GM12878 (cell line): ENCODE measurements around the gene HOXD3. TPM values are rescaled to one million over a fixed set of nuclear protein-coding genes. Genes with fewer than 3 reads are reported as not detected.

Source experiments
- BCL11A ChIP-seq: IDR thresholded peaks from 2 replicates; pipeline ENCODE4 v1.6.1; 2011; ENCODE audit warnings: low read depth, low read length
- BHLHE40 ChIP-seq, 2 experiments: fragments of 450-650 bp in 1 of 2; IDR thresholded peaks; 2 replicates each; pipeline ENCODE4 v1.6.1; 2011 to 2017; ENCODE audit warnings: low read depth in 2 of 2, borderline replicate concordance in 1 of 2, improper control_type of control experiment in 1 of 2, low read length in 1 of 2, mild to moderate bottlenecking in 1 of 2
- GATAD2B ChIP-seq: fragments of 450-650 bp; conservative IDR thresholded peaks from 2 replicates; pipeline ENCODE4 v1.6.1; 2017; ENCODE audit warnings: low read depth, mild to moderate bottlenecking, moderate library complexity
- MEF2B ChIP-seq: fragments of 450-650 bp; IDR thresholded peaks from 2 replicates; pipeline ENCODE4 v1.6.1; 2018; ENCODE audit warnings: mild to moderate bottlenecking, moderate library complexity; ENCODE audit not compliant: partially characterized antibody, poor library complexity, severe bottlenecking
- MXI1 ChIP-seq: fragments of 150-350 bp; IDR thresholded peaks from 2 replicates; pipeline ENCODE4 v1.6.1; 2011; ENCODE audit warnings: low read depth, mild to moderate bottlenecking, inconsistent platforms, low read length, improper control_type of control experiment
- NFYA ChIP-seq: IDR thresholded peaks from 2 replicates; pipeline ENCODE4 v1.6.1; 2011; ENCODE audit warnings: low read depth, mild to moderate bottlenecking, low read length, improper control_type of control experiment, borderline replicate concordance
- NR2F1 ChIP-seq: fragments of 450-650 bp; conservative IDR thresholded peaks from 2 replicates; pipeline ENCODE4 v1.6.1; 2017; ENCODE audit warnings: mild to moderate bottlenecking
- NRF1 ChIP-seq: conservative IDR thresholded peaks from 2 replicates; pipeline ENCODE4 v1.6.1; 2011; ENCODE audit warnings: mild to moderate bottlenecking, low read depth, low read length, improper control_type of control experiment
- PAX5 ChIP-seq: IDR thresholded peaks from 2 replicates; pipeline ENCODE4 v1.6.1; 2011; ENCODE audit warnings: low read depth, low read length, borderline replicate concordance
- PML ChIP-seq: IDR thresholded peaks from 2 replicates; pipeline ENCODE4 v1.6.1; 2012; ENCODE audit warnings: low read length, inconsistent platforms
- RBBP5 ChIP-seq: fragments of 200-600 bp; sonication (generic); conservative IDR thresholded peaks from 2 replicates; pipeline ENCODE4 v1.6.1; 2016
- SIX5 ChIP-seq: IDR thresholded peaks from 2 replicates; pipeline ENCODE4 v1.6.1; 2011; ENCODE audit warnings: mild to moderate bottlenecking, low read depth, low read length, moderate library complexity; ENCODE audit not compliant: severe bottlenecking
- SMC3 ChIP-seq: IDR thresholded peaks from 2 replicates; pipeline ENCODE4 v1.6.1; 2011; ENCODE audit warnings: low read length, improper control_type of control experiment, borderline replicate concordance
- TAF1 ChIP-seq: IDR thresholded peaks from 2 replicates; pipeline ENCODE4 v1.6.1; 2011; ENCODE audit warnings: mild to moderate bottlenecking, low read depth, low read length, borderline replicate concordance
- TBL1XR1 ChIP-seq: IDR thresholded peaks from 2 replicates; pipeline ENCODE4 v1.6.1; 2012; ENCODE audit warnings: low read depth, low read length, improper control_type of control experiment
- ZZZ3 ChIP-seq: IDR thresholded peaks from 2 replicates; pipeline ENCODE4 v1.6.1; 2011; ENCODE audit warnings: low read depth; ENCODE audit not compliant: control insufficient read depth, insufficient read length
- polyA plus RNA-seq, 11 experiments: library from polyadenylated mRNA; depleted of rRNA in 4 of 11; unstranded in 6 of 11; stranded (reverse) in 5 of 11; fragments of >200 nt; fragmentation: Nextera tagmentation in 4 of 11; fragmentation: Illumina TruSeq in 1 of 11; extraction: Ambion mirVana in 4 of 11; extraction: Trizol in 1 of 11; gene quantifications; 1 replicate in 1 of 11; 2 replicates in 10 of 11; pipeline versions ENCODE4 v1.2.1 to v1.2.3, GENCODE V29; 2011 to 2016; ENCODE audit warnings: inconsistent platforms in 2 of 11, missing spikeins in 2 of 11, low read depth in 1 of 11
- total RNA-seq, 4 experiments: library from RNA; depleted of rRNA in 3 of 4; stranded (reverse); fragments of >200 nt in 3 of 4; fragmentation: Illumina TruSeq in 1 of 4; extraction: Trizol in 1 of 4; gene quantifications; 2 replicates each; pipeline versions ENCODE4 v1.2.1 to v1.2.3, GENCODE V29; 2013 to 2021
- TF ChIP-seq, protein P1 (sequence below): IDR thresholded peaks from 2 replicates; pipeline ENCODE4 v1.6.1; 2011; ENCODE audit warnings: borderline replicate concordance, low read depth, mild to moderate bottlenecking, moderate library complexity, low read length; ENCODE audit not compliant: insufficient read depth, poor library complexity, severe bottlenecking
- TF ChIP-seq, protein P2 (sequence below): IDR thresholded peaks from 2 replicates; pipeline ENCODE4 v1.6.1; 2011; ENCODE audit warnings: low read depth, mild to moderate bottlenecking, low read length, moderate library complexity, borderline replicate concordance; ENCODE audit errors: extremely low read depth
- TF ChIP-seq, protein P3 (sequence below): fragments of 450-650 bp; IDR thresholded peaks from 2 replicates; pipeline ENCODE4 v1.6.1; 2016; ENCODE audit warnings: mild to moderate bottlenecking
- TF ChIP-seq, protein P4 (sequence below): fragments of 450-650 bp; IDR thresholded peaks from 2 replicates; pipeline ENCODE4 v1.6.1; 2017; ENCODE audit warnings: mild to moderate bottlenecking
- TF ChIP-seq, protein P5 (sequence below): IDR thresholded peaks from 2 replicates; pipeline ENCODE4 v1.6.1; 2012; ENCODE audit warnings: low read depth, low read length, improper control_type of control experiment

Gene HOXD3
- total and polyA plus RNA-seq, 10 of the 15 experiments (the other 5 are each of a cell fraction or from before 2014, with no cell fraction given): not detected

DNA sequence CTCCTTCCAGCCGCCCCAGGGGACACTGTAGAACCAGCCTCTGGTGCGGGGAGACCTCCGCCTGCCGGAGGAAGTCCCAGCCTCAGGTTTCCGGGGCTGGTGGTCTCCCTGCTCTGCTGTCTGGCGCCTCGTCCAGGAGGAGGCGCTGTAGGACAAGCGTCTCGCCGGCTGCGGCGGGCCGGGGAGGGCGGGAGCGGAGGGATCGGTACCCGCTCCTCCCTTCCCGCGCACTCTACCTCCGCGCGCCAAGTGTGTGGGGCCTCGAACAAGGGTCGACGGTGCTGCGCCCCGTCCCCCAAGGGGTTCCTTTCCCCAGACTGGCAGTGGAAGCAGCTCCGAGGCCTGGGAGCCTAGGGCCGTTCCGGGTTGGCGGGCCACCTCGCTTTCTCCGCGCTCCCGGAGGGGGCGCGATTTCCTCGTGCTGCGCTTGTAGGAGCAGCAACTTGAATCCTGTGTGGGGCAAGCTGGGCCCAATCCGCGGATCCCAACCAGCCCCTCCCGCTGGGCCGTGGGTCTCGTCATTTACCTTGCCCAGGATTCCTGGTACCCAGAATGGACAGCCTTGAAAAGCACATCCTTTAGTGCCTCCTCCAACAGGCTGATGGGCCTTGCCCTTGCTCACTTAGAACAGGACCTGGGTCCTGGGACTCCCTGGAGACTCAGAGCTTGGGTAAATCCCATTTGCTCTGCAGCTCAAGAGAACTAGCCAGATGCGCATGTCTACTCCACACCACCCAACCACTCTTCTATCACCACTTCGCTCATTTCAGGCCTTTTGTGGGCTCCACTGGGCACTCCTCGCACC lies 16.4 kb upstream of the HOXD3 start (continued):
- TF ChIP-seq PML: no peak
- peak; percentile 47; the same call in 1 of the 2 replicates for TF ChIP-seq NR2F1
- TF ChIP-seq PAX5: no peak
- TF ChIP-seq, protein P1, sequence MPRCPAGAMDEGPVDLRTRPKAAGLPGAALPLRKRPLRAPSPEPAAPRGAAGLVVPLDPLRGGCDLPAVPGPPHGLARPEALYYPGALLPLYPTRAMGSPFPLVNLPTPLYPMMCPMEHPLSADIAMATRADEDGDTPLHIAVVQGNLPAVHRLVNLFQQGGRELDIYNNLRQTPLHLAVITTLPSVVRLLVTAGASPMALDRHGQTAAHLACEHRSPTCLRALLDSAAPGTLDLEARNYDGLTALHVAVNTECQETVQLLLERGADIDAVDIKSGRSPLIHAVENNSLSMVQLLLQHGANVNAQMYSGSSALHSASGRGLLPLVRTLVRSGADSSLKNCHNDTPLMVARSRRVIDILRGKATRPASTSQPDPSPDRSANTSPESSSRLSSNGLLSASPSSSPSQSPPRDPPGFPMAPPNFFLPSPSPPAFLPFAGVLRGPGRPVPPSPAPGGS: no peak
- peak in 1 of 2 experiments; percentile 28; a peak in 1 of 4 replicates for TF ChIP-seq BHLHE40 (IDR thresholded peaks at IDR 0.05; ENCODE audit: borderline replicate concordance in 1 of 2, low read depth in 2 of 2, low read length in 1 of 2)
- no peak for TF ChIP-seq TAF1
- TF ChIP-seq, protein P2, sequence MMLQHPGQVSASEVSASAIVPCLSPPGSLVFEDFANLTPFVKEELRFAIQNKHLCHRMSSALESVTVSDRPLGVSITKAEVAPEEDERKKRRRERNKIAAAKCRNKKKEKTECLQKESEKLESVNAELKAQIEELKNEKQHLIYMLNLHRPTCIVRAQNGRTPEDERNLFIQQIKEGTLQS: no peak
- TF ChIP-seq, protein P3, sequence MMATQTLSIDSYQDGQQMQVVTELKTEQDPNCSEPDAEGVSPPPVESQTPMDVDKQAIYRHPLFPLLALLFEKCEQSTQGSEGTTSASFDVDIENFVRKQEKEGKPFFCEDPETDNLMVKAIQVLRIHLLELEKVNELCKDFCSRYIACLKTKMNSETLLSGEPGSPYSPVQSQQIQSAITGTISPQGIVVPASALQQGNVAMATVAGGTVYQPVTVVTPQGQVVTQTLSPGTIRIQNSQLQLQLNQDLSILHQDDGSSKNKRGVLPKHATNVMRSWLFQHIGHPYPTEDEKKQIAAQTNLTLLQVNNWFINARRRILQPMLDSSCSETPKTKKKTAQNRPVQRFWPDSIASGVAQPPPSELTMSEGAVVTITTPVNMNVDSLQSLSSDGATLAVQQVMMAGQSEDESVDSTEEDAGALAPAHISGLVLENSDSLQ: no peak
- peak; percentile 83 for TF ChIP-seq MEF2B
- no peak for TF ChIP-seq NFYA
- TF ChIP-seq TBL1XR1: no peak
- TF ChIP-seq, protein P4, sequence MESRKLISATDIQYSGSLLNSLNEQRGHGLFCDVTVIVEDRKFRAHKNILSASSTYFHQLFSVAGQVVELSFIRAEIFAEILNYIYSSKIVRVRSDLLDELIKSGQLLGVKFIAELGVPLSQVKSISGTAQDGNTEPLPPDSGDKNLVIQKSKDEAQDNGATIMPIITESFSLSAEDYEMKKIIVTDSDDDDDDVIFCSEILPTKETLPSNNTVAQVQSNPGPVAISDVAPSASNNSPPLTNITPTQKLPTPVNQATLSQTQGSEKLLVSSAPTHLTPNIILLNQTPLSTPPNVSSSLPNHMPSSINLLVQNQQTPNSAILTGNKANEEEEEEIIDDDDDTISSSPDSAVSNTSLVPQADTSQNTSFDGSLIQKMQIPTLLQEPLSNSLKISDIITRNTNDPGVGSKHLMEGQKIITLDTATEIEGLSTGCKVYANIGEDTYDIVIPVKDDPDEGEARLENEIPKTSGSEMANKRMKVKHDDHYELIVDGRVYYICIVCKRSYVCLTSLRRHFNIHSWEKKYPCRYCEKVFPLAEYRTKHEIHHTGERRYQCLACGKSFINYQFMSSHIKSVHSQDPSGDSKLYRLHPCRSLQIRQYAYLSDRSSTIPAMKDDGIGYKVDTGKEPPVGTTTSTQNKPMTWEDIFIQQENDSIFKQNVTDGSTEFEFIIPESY: no peak
- no peak for TF ChIP-seq BCL11A
- no peak for TF ChIP-seq NRF1
- peak; percentile 87 for TF ChIP-seq SMC3
- no peak for TF ChIP-seq MXI1
- peak; percentile 72 for TF ChIP-seq GATAD2B
- TF ChIP-seq, protein P5, sequence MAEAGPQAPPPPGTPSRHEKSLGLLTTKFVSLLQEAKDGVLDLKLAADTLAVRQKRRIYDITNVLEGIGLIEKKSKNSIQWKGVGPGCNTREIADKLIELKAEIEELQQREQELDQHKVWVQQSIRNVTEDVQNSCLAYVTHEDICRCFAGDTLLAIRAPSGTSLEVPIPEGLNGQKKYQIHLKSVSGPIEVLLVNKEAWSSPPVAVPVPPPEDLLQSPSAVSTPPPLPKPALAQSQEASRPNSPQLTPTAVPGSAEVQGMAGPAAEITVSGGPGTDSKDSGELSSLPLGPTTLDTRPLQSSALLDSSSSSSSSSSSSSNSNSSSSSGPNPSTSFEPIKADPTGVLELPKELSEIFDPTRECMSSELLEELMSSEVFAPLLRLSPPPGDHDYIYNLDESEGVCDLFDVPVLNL: 0 out of 2 replicates have a peak, but pooled peaks have one; percentile 34
- TF ChIP-seq RBBP5: no peak
- no peak for TF ChIP-seq SIX5
- no peak for TF ChIP-seq ZZZ3
